GM19468 (cell line): Measurements from ENCODE around the gene NGDN.
"Not testable (repeated sequence)": the region's sequence is repeated elsewhere in the genome, so short reads cannot be mapped to it uniquely, and the experiment has no call there.

ENCODE experiments used
- ATAC-seq: cut with Tn5 transposase; IDR thresholded peaks from one replicate; pipeline ENCODE4 v1.9.1; 2021; ENCODE audit warnings: mild to moderate bottlenecking, moderate library complexity, moderate number of reproducible peaks; ENCODE audit not compliant: unreplicated experiment; ENCODE audit errors: extremely low read depth

NGDN gene

DNA sequence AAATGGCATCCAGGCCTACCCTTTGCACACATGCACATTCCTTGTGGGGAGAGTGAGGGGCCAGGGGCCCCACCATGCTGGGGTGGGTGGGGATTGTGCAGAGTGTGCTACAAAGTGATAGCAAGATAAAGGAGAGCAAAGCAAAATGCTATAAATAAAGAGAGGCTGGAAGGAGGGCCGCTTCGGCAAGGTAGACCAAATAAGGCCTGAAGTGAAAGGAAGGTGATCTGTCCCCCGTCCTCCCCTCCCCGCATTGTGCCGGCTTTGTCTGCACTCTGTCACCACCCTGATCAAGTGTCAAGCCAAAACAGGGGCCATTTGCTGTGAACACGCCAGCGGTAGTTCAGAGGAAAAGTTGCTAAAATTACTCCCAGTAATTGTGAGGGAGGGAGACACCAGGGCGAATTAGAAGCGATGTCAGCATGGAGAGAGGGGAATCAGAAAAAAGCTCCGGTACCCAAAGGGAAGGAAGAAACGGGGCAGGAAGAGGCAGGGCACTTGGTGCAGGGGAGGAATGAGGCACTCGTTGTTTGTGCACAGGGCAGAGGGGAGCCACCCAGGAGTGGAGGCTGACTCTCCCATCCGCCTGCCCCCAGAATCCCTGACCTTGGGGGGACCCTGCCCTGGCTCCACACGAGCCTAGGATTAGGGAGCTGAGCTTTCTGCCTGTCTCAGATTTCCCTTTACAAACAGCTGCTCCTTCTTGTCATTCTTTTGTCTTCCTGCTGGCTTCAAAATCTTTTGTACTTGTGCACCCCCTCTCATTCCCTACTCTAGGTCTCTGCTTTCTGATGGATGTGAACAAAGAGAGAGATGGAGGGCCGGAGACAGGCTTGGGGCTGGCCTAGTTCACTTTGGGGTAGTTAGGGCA, 31.2 kb upstream of the NGDN start:
- no peak for ATAC-seq

DNA sequence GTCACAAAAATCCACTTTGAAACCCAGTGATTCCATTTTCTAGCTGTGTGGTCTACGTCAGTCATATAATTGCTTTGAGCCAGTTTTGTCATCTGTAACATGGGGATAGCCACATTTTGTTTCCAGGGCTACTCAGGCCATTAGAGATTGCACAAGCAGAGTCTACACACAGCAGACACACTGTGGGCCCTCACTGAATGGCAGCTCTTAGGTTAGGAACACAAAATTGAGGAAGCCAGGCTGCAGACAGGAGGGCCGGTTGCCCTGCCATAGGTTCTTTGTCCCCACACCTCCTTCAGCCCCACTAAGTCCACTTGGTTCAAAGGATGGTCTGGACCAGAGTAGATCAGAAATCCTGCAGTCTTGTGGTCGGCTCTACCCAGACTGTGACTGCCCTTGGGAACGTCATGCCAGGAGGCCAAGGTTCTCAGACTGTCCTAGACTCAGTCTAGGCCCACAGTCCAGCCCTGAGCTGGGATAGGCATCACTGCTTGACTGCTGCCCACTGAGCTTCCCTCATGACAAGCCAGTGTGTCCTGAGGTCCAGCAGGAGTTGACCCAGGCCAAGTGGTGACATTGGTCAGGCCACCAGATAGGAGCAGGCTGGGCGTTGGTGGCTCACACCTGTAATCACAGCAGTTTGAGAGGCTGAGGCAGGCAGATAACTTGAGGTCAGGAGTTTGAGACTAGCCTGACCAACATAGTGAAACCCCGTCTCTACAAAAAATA, 30.2 kb upstream of the NGDN start:
- ATAC-seq, result no peak

GRCh38 chr14:23441076-23441475, 28.4 kb upstream of the NGDN start:
- no peak for ATAC-seq

GRCh38 chr14:23442721-23443356, 26.7 kb upstream of the NGDN start:
- ATAC-seq, result no peak

- ATAC-seq, result no peak
Measured at GRCh38 chr14:23443411-23443812, 26.1 kb upstream of the NGDN start.

DNA sequence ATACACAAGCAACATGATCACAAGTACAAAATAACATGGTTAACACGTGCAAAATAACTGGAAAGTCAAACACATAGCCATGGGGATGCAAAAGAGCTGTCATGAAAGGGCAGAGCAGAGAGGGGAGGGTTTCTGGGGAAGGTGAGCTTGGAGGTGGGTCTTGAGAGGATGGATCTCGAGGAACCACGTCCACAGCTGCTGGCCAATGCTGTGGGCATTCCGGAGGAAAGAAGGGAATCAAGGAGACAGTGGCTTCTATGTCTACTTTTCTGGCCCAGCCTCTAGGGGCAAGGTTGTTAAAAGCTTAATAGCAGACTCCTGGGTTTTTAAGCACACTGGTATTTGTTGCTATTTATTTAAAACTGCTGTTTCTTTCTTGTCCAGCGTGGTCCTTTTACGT, 25.6 kb upstream of the NGDN start:
- ATAC-seq, result no peak

- no peak for ATAC-seq
Measured at GRCh38 chr14:23444314-23444713, 25.2 kb upstream of the NGDN start.

- ATAC-seq, result no peak
Measured at GRCh38 chr14:23445773-23446172, 23.7 kb upstream of the NGDN start.

DNA sequence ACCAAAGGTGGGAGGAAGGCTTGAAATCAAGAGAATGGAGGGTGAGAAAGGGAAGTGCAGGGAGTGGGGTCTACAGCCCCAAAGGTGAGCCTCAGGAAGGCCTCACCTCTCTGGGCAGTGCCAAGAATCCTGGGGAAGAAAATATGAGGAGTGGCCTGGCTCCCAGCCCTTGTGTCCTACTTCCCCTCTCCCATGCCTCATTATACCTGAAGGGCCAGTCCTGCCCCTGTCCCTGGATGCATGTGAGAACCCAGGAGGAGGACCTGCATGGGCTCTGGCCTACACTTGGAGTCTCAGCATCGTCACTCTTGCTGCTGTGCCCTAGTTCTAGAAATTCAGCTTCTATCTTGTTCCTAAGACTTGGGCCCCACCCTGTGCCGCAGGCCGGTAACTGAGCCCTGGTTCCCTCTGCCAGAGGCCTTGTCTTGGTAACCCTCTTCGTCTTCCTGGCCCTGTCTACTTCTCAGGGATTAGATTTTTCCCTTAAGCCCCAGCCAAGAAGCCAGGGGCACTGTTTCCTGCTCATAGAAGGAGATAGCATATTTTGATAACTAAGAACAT, 23.1 kb upstream of the NGDN start:
- ATAC-seq, result no peak

- no peak for ATAC-seq
Measured at GRCh38 chr14:23447361-23448350, 21.8 kb upstream of the NGDN start.

DNA sequence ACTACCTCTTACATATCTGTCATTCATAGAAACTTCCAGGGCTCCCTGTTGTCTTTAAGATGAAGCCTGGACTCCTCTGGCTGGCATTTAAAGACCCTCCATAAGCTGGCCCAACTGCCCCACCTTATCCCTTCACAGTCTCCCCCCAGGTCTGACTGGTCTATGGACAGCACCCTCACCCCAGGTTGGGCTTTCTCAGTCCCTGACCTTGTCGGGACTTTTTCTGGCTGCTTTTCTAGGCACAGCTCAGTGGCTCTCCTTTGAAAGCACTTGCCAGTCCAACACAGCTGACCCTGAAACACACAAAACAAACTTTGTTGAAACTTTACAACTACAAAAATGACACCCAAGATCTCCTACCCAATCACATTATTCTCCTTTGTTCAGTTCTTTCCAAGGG, 20.2 kb upstream of the NGDN start:
- no peak for ATAC-seq

GRCh38 chr14:23450379-23450778, 19.1 kb upstream of the NGDN start:
- ATAC-seq, result no peak

DNA sequence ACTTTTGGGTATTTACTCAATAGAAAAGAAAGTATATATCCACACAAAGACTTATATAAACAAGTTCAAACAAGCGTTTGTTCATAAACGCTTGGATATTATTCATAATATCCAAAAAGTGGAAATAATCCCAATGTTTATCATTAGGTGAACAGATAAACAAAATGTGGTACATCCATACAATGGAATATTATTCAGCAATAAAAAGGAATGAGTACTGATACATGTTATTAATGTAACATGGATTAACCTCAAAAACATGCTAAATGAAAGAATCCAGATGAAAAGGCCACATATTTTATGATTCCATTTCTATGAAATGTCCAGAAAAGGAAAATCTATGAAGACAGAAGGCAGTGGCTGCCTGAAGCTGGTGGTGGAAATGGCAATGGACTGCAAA, 17.3 kb upstream of the NGDN start:
- ATAC-seq, result no peak

- ATAC-seq, result no peak
Measured at GRCh38 chr14:23454445-23454856, 15.1 kb upstream of the NGDN start.

- not testable (repeated sequence) for ATAC-seq
Measured at GRCh38 chr14:23456883-23457586, 12.5 kb upstream of the NGDN start.

- no peak for ATAC-seq
Measured at GRCh38 chr14:23457587-23458445, 11.7 kb upstream of the NGDN start.

DNA sequence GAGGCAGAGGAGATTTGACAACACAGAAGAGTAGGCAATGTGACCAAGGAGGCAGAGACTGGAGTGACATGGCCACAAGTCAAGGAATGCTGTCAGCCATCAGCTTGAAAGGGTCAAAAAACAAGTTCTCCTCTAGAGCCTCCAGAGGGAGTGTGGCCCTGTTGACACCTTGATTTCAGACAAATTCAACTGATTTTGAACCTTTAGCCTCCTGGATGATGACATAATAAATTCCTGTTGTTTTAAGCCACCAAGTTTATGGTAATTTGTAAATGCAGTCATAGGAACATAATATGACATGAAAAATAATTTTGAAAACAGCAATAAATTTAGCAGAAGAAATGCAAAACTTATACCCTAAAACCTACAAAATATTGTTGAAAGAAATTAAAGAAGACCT, 8.5 kb upstream of the NGDN start:
- ATAC-seq, result no peak

DNA sequence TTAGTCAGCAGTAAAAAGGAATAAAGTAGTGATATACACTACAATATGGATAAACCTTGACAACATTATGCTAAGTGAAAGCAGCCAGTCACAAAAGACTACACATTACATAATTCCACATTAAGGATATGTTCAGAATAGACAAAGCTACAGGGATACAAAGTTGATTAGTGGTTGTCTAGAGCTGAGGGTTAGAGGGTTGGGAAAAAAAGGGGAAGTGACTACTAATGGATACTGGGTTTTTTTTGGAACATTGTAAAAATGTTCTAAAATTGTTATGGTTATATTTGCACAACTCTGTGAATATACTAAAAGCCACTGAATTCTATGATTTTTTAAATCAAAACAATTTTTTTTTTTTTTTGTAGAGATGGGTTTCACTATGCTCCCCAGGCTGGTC, 4.8 kb upstream of the NGDN start:
- ATAC-seq, result no peak
